HG03521 (cell line): Measurements from ENCODE around the gene USP35.
"Not testable (repeated sequence)": the region's sequence is repeated elsewhere in the genome, so short reads cannot be mapped to it uniquely, and the experiment has no call there.

Source experiments
- ATAC-seq: cut with Tn5 transposase; IDR thresholded peaks from one replicate; pipeline ENCODE4 v1.9.1; 2021; ENCODE audit warnings: mild to moderate bottlenecking, moderate library complexity; ENCODE audit not compliant: unreplicated experiment

The USP35 gene

DNA sequence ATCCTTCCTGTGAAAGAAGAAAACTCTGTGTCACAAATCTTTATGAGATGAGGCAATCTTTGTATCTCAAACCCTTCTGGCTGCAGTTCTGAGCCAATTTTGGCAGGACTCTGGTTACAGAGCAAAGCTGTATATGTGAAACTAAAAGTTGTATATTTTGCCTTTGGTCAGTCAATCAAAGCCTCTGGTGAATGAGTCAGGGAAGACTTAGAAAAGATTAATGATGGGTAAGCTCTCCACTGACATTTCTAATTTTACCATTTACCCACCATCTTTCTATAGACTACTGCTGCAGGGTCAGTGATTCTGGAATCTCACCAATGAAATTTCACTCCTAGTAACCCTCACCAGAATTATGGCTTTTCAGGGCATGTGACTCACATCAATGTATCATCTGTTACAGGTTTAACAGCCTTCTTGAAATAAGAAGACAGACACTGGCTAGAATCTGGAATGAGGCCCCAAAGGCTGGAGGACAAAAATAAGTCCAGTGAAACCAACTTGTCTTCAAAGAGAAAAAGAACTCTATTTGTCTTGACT is 43.3 kb downstream of the USP35 start:
- no peak for ATAC-seq

DNA sequence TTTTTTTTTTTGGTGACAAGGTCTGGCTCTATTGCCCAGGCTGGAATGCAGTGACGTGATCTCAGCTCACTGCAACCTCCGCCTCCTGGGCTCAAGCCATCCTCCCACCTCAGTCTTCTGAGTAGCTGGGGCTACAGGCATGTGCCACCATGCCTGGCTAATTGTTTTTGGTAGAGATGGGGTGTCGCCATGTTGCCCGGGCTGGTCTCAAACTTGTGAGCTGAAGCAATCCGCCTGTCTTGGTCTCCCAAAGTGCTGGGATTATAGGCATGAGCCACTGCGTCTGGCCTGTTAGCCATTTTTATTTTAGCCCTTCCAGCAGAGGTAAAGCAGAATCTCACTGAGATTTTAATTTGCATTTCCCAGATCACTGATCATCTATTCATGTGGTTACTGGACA is 44.3 kb downstream of the USP35 start:
- ATAC-seq: not testable (repeated sequence)

DNA sequence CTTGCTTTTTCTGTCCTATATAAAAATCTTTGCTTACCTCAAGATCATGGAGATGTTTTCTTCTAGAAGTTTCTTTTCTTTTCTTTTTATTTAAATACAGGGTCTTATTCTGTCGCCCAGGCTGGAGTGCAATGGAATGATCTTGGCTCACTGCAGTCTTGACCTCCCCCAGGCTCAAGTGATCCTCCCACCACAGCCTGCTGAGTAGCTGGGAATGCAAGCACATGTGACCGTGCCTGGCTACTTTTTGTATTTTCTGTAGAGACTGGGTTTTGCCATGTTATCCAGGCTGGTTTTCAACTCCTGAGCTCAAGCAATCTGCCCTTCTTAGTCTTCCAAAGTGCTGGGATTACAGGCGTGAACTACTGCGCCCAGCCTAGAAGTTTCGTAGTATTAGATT is 45.3 kb downstream of the USP35 start:
- ATAC-seq: no peak

DNA sequence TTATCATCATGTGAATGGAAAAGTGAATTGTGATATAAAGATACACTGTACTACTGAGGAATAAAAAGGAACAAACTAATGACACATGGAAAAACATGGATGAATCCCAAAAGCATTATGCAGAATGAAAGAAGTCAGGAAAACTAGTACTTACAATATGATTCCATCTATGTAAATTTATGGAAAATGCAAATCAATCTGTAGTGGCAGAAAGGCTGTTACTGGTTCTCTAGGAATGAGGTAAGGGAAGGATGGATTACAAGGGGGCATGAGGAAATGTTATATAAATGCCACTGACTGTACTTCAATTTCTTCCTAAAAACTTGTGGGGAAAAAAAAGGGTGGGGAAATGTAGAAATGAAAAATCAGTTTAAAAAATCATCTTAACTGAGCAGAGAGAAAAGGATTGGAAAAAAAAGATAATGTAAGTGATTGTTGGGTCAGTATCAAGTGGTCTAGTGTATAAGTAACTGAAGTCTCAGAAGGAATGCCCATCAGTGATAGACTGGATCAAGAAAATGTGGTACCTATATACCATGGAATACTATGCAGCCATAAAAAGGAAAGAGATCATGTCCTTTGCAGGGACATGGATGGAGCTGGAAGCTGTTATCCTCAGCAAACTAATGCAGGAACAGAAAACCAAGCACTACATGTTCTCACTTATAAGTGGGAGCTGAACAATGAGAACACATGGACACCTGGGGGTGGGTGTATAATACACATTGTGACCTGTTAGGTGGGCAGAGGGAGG is 48.8 kb downstream of the USP35 start:
- ATAC-seq: no peak

DNA sequence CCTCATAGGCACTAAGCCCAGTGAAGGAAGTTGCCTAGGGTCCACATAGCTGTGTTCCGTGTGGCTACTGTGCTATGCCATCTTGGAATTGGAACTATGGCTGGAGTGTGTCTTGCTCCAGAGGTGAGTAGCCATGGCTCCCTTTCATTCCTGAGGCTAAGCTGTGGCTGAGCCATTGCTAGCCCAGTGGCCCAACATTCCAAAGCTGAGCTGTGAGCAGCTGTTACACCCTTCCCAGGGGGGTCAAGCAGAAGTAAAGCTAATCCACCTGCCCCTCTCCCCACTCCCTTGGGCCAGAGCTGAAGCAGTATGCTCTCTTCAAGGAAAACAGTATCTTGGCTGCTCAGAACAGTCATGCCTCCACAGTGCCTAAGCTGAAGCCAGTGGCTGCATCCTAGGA is 51.1 kb downstream of the USP35 start:
- no peak for ATAC-seq

DNA sequence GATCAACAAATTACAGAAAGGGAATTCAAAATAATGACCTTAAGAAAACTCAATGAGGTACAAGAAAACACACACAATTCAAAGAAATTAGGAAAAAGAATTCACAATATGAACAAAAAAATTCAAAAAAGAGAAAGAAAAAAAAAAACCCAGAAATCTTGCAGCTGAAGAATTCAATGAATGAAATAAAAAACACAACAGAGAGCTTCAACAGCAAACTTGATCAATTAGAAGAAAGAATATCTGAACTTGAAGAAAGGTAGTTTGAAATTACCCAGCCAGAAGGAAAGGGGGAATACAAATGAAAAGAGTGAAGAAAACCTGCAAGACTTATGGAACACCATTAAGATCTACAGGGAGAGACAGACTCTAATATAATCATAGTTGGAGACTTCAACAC is 52.8 kb downstream of the USP35 start:
- ATAC-seq: no peak

DNA sequence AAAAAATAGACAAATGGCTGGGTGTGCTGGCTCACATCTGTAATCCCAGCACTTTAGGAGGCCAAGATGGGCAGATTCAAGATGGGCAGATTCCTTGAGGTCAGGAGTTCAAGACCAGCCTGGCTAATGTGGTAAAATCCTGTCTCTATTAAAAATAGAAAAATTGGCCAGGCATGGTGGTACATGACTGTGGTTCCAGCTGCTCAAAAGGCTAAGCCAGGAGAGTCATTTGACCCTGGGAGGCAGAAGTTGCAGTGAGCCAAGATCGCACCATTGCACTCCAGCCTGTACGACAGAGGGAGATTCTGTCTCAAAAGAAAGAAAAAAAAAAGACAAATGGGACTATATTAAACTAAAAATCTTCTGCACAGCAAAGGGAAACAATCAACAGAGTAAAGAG is 55.4 kb downstream of the USP35 start:
- ATAC-seq: no peak

DNA sequence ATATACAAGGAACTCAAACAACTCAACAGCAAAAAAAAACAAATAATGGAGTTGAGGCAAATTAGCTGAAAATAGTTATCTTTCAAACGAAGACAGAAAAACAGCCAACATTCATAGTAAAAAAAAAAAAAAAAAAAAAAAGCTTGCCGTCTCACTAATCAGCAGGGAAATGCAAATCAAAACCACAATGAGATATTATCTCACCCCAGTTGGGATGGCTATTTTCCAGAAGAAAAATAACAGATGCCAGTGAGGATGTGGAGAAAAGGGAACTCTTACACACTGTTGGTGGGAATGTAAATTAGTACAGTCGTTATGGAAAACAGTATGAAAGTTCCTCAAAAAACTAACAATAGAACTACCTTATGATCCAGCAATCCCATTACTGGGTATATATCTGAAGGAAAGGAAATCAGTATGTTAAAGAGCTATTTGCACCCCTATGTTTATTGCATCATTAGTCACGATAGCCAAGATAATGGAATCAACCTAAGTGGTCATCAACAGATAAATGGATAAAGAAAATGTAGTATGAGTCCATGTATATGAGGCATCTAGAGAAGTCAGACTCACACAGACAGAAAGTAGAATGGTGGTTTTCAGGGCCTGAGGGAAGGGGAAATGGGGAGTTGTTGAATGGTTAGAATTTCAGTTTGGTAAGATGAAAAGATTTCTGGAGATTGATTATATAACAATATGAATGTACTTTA is 56.0 kb downstream of the USP35 start:
- no peak for ATAC-seq

DNA sequence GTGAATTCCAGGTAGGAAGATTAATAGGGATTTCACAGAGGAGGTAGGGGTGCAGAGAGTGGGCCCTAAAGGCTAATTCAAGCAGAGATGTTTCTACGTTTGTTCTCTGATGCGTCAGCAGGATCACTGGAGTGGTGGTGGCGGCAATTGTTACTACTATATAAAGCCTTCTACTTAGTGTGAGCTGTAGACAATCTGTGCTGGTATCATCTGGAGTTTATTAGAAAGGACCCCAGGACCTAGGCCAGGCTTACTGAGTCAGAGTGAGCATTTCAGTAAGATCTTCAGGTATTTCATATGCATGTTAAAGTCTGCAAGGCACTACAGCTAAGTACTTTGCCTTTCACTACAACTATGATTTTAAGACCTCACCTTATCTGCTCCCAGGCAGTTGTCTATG is 59.5 kb downstream of the USP35 start:
- no peak for ATAC-seq

DNA sequence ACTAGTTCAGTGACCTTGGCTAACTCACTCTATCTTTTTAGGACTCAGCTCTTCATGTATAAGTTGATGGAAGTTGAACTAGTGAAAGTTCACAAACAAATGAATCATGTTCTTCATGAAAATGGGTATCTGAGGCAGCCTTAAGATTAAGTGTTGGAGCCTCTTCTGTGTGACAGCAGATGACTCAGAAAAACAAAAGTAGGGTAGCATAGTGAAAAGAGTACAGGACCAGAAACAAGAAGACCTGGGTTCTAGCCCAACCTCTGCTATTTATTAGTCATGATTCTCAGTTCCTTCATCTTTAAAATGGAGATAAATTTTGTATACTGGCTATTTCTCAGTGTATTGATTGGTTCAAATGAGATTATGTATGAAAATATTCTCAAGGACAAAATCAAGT is 60.2 kb downstream of the USP35 start:
- no peak for ATAC-seq

DNA sequence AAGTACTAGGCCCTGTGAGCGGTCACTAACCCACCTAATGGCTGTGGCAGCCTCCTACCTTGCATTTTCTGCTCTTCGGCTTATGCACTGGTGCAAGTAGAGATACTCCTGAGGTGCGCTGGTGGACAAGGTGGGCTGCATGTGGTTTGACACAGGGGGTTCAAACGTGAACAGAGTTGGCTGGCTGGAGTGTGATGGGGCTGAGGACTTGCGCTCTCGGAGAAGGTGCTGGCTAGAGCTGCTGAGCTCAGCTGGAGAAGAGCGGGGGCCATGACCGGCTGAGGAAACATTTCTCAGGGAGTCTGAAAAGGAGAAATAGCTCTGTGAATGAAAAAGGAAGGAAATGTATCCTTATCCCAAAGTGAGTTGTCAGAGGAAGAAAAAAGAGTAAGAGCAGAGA is 61.4 kb downstream of the USP35 start:
- no peak for ATAC-seq

DNA sequence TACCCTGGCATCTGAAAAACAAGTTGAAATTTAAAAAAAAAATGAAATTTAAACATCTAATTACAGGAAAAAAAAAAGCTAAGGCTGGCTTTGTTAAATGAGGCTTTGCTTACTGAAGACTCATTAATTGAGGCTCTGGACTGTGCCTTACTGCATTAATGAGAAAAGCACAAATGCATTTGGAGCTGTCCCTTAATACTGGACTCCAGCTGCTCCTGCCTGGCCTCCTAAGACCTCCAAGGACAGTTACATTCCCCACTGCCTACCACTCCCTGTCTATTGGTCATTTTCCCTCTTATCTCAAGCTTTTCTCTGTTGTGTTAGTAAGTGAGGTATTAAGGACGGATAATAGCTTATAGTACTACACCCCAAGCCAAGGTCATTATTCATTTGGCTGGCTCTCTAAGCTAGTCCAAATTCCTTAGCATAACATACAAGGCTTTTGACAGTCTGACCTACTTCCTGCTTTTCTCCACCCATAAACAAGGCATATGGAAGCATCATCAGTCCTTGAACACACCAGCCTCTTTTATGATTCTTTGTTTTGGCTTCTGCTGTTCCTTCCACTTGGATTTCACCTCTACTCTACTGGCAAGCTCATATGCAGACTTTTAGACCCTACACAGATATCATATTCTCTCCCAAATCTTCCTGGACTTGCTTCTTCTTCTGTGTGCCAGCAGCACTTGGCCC is 62.5 kb downstream of the USP35 start:
- no peak for ATAC-seq

DNA sequence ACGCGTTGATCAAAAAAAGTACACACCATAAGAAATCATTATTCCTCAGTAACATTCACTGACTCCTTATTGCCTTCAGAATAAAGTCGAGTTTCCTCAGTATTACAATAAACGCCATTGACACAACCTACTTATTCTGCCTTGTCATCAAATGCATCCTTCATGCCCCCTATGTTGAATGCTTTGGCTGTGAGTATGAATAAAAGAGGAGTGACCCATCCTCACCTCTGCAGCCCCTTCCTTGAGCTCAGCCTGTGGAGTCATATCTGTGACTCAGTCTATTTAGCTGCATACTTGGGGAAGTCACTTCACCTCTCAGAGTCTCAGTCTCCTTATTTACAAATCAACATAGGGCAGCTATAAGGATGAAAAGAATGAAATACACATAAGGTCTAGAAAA is 65.1 kb downstream of the USP35 start:
- no peak for ATAC-seq

DNA sequence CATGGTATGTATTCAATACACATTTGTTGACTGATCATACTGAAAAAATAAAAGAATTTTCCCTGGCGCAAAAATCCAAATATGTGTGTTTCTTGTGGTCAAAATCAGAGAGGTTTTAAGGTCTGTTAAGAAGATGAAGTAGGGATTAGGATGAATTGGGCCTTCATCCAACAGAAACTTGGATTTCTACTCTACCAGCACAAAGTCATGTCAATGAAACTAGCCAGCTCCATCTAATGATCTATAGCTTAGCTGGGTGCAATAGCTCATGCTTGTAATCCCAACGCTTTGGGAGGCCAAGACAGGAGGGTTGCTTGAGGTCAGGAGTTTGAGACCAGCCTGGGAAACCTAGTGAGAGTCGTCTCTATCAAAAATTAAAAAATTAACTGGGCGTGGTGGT is 65.5 kb downstream of the USP35 start:
- no peak for ATAC-seq

DNA sequence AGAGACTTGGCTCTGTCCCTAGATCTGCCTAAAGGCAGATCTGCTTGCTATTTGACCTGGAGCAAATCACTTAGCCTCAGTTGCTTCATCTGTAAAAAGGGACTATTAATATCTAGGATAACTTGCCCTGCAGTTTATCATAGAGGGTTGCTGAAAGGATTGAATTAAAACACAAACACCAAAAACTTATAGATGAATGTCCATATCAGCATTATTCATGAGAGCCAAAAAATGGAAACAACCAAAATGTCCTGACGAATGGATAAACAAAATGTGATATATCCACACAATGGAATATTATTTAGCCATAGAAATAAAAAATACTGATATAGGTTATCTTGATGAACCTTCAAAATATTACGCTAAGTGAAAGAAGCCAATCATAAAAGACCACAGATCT is 67.2 kb downstream of the USP35 start:
- ATAC-seq: no peak

DNA sequence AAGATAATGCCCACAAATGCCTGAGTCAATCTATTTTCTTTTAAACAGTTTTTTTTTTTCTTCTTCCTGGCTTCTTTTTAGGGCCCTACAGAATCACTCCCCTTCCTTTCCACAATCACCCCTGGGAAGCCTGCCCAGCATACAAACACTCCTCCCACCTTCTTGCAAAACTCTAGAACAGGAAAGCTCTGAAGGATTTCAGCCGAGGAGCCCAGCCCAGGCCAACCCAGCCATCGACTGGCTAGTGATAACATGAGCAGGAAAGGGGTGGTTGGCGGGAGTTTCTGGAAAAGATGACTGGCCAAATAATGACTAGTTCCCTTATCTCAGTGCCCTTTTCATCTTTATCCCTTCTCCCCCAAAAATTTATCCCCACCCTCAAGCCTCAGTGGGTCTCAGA is 68.2 kb downstream of the USP35 start:
- ATAC-seq: no peak

DNA sequence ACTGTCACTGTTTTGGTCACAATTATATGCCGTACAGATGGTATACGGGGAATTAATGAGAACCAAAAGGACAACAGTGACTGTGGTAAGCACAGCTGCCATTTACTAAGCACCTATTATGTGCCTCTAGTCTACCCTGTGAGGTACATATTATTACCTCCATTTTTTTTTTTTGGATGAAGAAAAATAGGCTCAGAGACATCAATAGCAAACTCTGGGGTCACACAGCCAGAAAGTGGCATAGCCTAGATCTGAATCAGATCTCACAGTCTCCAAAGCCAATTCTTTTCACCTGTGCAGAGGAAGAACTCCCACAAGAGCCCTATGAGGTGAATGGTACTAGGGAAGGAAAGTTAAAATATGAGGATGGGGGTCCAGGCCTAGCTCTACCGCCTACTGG is 68.9 kb downstream of the USP35 start:
- ATAC-seq: no peak

DNA sequence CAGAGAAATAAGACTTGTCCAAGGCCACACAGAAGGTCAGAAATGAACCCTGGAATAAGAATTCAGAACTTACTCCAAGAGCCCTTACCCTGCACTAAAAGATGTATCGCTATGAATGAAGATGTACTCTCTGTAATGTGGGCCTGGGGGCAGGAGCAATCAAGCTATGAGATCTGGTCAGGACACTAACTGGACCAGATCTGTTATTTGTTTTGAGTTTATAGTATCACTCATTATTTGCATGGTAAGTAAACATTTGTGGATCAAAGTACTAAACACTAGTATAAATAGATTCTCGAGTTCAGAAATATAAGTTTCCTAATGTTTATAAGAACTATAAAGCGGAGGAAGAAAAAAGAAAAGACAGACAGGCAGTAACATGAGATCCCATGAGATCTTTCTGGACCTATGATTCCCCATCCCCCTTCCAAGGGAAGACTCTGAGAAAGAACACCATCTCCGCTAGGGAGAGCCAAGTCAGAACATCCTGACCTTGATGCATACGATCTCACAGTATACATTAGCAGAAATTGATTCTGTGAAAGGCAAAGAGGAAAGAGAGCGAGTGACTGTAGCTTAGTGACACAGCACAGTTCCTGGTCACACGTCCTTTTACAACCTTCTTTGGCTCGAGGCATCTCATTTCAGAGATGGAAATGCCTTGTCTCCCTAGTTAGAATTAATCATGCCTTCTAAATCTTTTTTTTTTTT is 71.2 kb downstream of the USP35 start:
- ATAC-seq: no peak

DNA sequence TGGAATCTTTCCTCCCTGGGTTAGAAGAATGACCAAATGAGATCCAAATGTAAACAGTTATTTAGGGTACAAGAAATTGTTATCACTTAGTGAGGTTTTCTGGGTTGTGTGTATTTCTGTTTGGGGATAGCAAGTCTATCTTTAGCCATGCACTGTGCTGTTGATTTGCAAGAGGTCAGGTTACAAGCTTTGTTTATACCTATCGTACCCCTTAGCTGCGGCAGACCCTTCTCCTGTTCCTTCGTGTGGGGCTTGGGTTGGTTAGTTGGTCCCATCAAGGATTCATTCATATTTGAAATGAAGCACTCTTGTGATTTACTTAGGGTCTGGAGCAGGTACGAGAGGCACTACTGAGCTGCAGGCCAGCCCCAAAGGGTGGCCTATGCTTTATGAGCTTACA is 72.6 kb downstream of the USP35 start:
- no peak for ATAC-seq

DNA sequence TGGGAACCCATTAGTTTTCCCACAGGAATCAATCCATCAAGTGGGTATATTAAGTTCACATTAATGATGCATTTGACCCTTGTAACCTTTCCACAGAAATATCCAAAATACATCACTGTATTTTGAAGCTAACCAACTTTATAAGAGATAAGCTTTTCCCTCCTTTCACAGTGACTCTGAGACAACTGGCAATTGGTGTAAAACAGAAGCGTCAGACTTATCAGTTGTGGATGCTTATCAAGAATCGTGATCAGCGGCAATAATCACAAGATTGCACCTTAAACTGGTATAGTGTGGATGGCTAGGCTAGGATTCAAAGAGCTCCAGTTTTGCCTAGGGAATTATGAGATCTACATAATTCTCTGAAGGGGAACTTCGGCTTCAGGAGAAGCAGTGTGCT is 73.1 kb downstream of the USP35 start:
- ATAC-seq: no peak

DNA sequence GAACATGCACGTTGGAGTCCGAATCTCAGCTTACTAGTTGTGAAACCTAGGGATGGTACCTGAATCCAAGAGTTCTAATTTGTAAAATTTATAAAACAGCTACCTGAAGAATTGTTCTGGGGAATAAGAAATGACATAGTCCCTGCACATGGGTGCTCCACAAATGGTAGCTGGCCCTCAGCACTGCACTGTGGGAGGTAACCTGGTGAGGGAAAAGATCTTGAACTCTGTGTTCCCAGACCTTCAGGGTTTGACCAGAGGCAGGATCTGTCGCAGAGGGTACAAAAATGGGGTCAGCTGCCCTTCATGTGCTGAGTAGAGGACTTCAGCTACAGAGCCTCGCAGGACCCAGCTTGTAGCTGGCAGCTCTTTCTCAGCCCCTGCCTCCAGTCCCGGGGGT is 73.5 kb downstream of the USP35 start:
- no peak for ATAC-seq
